ENCODE results near the gene VASP.

VASP gene

GRCh38 chr19:45560038-45560437, 52.8 kb downstream of the VASP start:
- ChIA-PET POLR2A (no interaction called here), CTCF (interaction anchor here (1.1 to 3.2 kb wide), 7 partner anchors 9 to 83 kb away, joined by 4 to 34 read pairs (median 5); no protein-coding TSS in a partner anchor)
- TF ChIP-seq CTCF (IDR thresholded peaks at IDR 0.05; ENCODE audit: control extremely low read depth, extremely low read depth, low read depth, missing control alignments): no peak
- DNase-seq (ENCODE audit: extremely low spot score): no peak

GRCh38 chr19:45560686-45561085, 53.4 kb downstream of the VASP start:
- CTCF ChIA-PET: interaction anchor here (1.1 to 1.6 kb wide), 5 partner anchors 8 to 82 kb away, joined by 4 to 5 read pairs (median 5); no protein-coding TSS in a partner anchor
- no peak for TF ChIP-seq CTCF (IDR thresholded peaks at IDR 0.05; ENCODE audit: control extremely low read depth, extremely low read depth, low read depth, missing control alignments)
- no peak for DNase-seq (ENCODE audit: extremely low spot score)
- POLR2A ChIA-PET: no interaction called here

GRCh38 chr19:45564131-45564780, 57.0 kb downstream of the VASP start:
- no peak for DNase-seq (ENCODE audit: extremely low spot score)
- CTCF ChIA-PET: no interaction called here
- TF ChIP-seq CTCF (IDR thresholded peaks at IDR 0.05; ENCODE audit: control extremely low read depth, extremely low read depth, low read depth, missing control alignments): no peak
- POLR2A ChIA-PET: no interaction called here

GRCh38 chr19:45567609-45568008, 60.3 kb downstream of the VASP start:
- ChIA-PET CTCF (interaction anchor here (0.7 to 4.0 kb wide), 5 partner anchors 10 to 129 kb away, joined by 3 to 20 read pairs (median 4); no protein-coding TSS in a partner anchor), POLR2A (no interaction called here)
- TF ChIP-seq CTCF (IDR thresholded peaks at IDR 0.05; ENCODE audit: control extremely low read depth, extremely low read depth, low read depth, missing control alignments): no peak
- no peak for DNase-seq (ENCODE audit: extremely low spot score)

- CTCF ChIA-PET: interaction anchor here (0.9 to 4.0 kb wide), 7 partner anchors 9 to 140 kb away, joined by 3 to 20 read pairs (median 4); no protein-coding TSS in a partner anchor
- POLR2A ChIA-PET: no interaction called here
- TF ChIP-seq CTCF (IDR thresholded peaks at IDR 0.05; ENCODE audit: control extremely low read depth, extremely low read depth, low read depth, missing control alignments): no peak
These were observed 61.5 kb downstream of the VASP start for GRCh38 chr19:45568732-45569131.

GRCh38 chr19:45569619-45570421, 62.5 kb downstream of the VASP start:
- DNase-seq (ENCODE audit: extremely low spot score): peak; percentile 66
- CTCF ChIA-PET: interaction anchor here (0.9 to 4.0 kb wide), 9 partner anchors 10 to 84 kb away, joined by 3 to 20 read pairs (median 4); no protein-coding TSS in a partner anchor
- POLR2A ChIA-PET: no interaction called here
- peak; percentile 85 for TF ChIP-seq CTCF (IDR thresholded peaks at IDR 0.05; ENCODE audit: control extremely low read depth, extremely low read depth, low read depth, missing control alignments)

More at GRCh38 chr19:45568732-45569131, 61.5 kb downstream of the VASP start:
- no peak for DNase-seq (ENCODE audit: extremely low spot score)

All from GM10248 (cell line).